Naive thymus-derived CD4-positive, alpha-beta T cell (primary cell): ENCODE data around the gene XYLT1. TPM values are rescaled to one million over a fixed set of nuclear protein-coding genes. Genes with fewer than 3 reads are reported as not detected.

ENCODE experiments used
- ATAC-seq: fragments of 150-1000 bp; cut with Tn5 transposase; 2 replicates; pipeline ENCODE4 v1.10.0; 2021; ENCODE audit warnings: mild to moderate bottlenecking, moderate library complexity
- CTCF ChIA-PET: fragments of 350-600 bp; sonication (Branson Sonifier 250); formaldehyde crosslinking; loops from one replicate; lab custom pipeline; 2021; ENCODE audit warnings: antibody characterized with exemption; lab: Charles Lee
- POLR2A ChIA-PET: fragments of 350-600 bp; sonication (Branson Sonifier 250); formaldehyde crosslinking; loops from one replicate; lab custom pipeline; 2021; ENCODE audit warnings: antibody characterized with exemption, inconsistent platforms; lab: Charles Lee
- DNase-seq, 9 donors: peaks; one replicate each; pipeline versions ENCODE4 v3.0.0 to v3.0.0-alpha.2; 2020 to 2022; ENCODE audit warnings: mixed read lengths in 1 of 9
- H3K27ac ChIP-seq: one replicate; pipeline ENCODE4 v1.7.0; 2013; ENCODE audit warnings: mild to moderate bottlenecking, low read depth, low read length, moderate library complexity
- H3K27me3 ChIP-seq, 2 donors: one replicate each; pipeline ENCODE4 v1.7.0; 2013; ENCODE audit warnings: low read length in 2 of 2, mild to moderate bottlenecking in 2 of 2, moderate library complexity in 2 of 2; ENCODE audit not compliant: control insufficient read depth in 2 of 2, insufficient read depth in 2 of 2
- H3K36me3 ChIP-seq, 3 experiments: 1 replicate in 2 of 3; 2 replicates in 1 of 3; pipeline ENCODE4 v1.7.0; 2013; ENCODE audit warnings: low read length in 3 of 3, mild to moderate bottlenecking in 3 of 3, moderate library complexity in 1 of 3; ENCODE audit not compliant: insufficient read depth in 3 of 3, control insufficient read depth in 2 of 3
- H3K4me1 ChIP-seq, 2 donors: one replicate each; pipeline ENCODE4 v1.7.0; 2013; ENCODE audit warnings: low read length in 2 of 2, mild to moderate bottlenecking in 2 of 2, moderate library complexity in 1 of 2; ENCODE audit not compliant: control insufficient read depth in 2 of 2, insufficient read depth in 2 of 2
- H3K4me3 ChIP-seq: 2 replicates; pipeline ENCODE4 v1.7.0; 2013; ENCODE audit warnings: mild to moderate bottlenecking, low read length
- H3K9me3 ChIP-seq, 3 experiments: 1 replicate in 2 of 3; 2 replicates in 1 of 3; pipeline ENCODE4 v1.7.0; 2013; ENCODE audit warnings: low read length in 3 of 3; ENCODE audit not compliant: control insufficient read depth in 2 of 3
- H3K27ac Mint-ChIP-seq, 9 donors: one replicate each; pipeline ENCODE4 v1.8.0; 2020 to 2022; ENCODE audit warnings: mixed read lengths in 9 of 9, mild to moderate bottlenecking in 8 of 9, moderate library complexity in 5 of 9, inconsistent platforms in 2 of 9
- H3K27me3 Mint-ChIP-seq, 5 donors: one replicate each; pipeline ENCODE4 v1.8.0; 2021 to 2022; ENCODE audit warnings: mixed read lengths in 5 of 5, mild to moderate bottlenecking in 1 of 5
- H3K36me3 Mint-ChIP-seq, 5 donors: one replicate each; pipeline ENCODE4 v1.8.0; 2020 to 2022; ENCODE audit warnings: mixed read lengths in 5 of 5, mild to moderate bottlenecking in 3 of 5, inconsistent platforms in 1 of 5
- H3K4me1 Mint-ChIP-seq, 7 donors: one replicate each; pipeline ENCODE4 v1.8.0; 2020 to 2022; ENCODE audit warnings: mixed read lengths in 7 of 7, mild to moderate bottlenecking in 3 of 7, inconsistent platforms in 1 of 7
- H3K4me3 Mint-ChIP-seq, 10 donors: one replicate each; pipeline ENCODE4 v1.8.0; 2020 to 2022; ENCODE audit warnings: mild to moderate bottlenecking in 10 of 10, mixed read lengths in 10 of 10, moderate library complexity in 6 of 10, inconsistent platforms in 2 of 10
- H3K9me3 Mint-ChIP-seq, 11 donors: one replicate each; pipeline ENCODE4 v1.8.0; 2020 to 2022; ENCODE audit warnings: mixed read lengths in 11 of 11, mild to moderate bottlenecking in 4 of 11, inconsistent platforms in 1 of 11, moderate library complexity in 1 of 11
- intact Hi-C, 2 donors: fragments of 100-400 bp; cut with micrococcal nuclease; formaldehyde crosslinking; loops; one replicate each; pipeline ENCODE4 v1.15.1; 2023
- polyA plus RNA-seq, 2 donors: library from polyadenylated mRNA; unstranded; fragments of 300-500 nt; fragmentation: Illumina TruSeq; gene quantifications; one replicate each; pipeline ENCODE4 v1.2.3, GENCODE V29; 2021
- total RNA-seq, 6 experiments: library from RNA in 5 of 6; stranded (reverse) in 5 of 6; gene quantifications; 1 replicate in 5 of 6; 2 replicates in 1 of 6; pipeline ENCODE4 v1.2.3 and lab custom pipeline; 2021 to 2026

The XYLT1 gene
- total and polyA plus RNA-seq, 7 experiments from 2014 or later: 1.9 to 50.4 (median 37.9) TPM

DNA sequence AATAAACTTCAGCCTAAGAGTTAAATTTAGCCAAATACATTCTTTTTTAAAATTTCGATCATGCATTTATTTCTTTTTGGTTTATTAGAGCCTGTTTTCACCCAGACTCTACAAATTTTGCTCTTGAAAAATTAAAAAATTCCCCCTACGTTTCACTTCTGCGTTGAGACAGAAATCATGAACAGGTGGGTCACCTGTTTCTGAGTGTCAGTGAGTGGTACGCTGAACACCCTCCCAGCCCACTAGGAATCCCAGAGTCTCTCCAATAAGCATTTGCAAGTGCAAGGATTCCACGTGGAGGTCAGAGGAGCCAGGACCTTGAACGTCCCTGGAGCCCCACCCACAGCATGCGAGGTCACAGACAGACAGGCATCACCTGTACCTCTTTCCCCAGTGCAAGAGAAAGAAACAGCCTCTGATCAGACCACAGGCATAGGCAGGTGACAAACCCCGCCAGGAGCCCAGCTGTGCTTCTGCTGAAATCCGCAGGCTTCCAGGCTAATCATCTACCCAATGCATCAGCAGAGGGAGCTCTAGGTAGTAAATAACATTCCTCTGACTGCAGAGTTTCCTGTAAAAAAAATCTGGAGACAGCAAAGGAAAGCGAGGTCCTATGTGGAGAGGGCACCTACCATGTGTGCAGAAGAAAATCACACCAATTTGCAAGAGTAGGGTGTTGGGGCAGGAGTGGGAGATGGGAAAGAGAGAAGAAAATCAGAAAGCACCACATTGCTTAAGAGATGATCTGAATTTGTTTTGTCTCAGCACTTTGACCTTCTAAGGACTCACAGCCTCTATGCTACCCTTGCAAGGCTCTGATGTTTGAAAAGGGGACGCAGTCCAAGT, 5.9 kb upstream of the XYLT1 start:
- H3K36me3 Mint-ChIP-seq: no peaks in the 10 kb centered on the region
- peaks cover 0 to 40% (median 7%) of the 10 kb centered on the region in 5 donors for H3K27me3 Mint-ChIP-seq
- H3K9me3 Mint-ChIP-seq: peaks cover 0 to 7% (median 0%) of the 10 kb centered on the region in 11 donors
- peak overlapping the region in 1 of 10 donors; percentile 7 for H3K4me3 Mint-ChIP-seq
- Histone ChIP-seq H3K36me3 (no peaks in the 10 kb centered on the region), H3K4me1 (peaks cover 10 to 13% of the 10 kb centered on the region in 2 donors), H3K27me3 (no peaks in the 10 kb centered on the region), H3K27ac (no peak overlapping the region), H3K9me3 (no peaks in the 10 kb centered on the region), H3K4me3 (no peak overlapping the region)
- CTCF ChIA-PET: interaction anchor here (0.9 to 1.1 kb wide), 2 partner anchors 13 to 19 kb away, joined by 3 read pairs; no protein-coding TSS in a partner anchor
- H3K4me1 Mint-ChIP-seq: peaks cover 21 to 33% (median 28%) of the 10 kb centered on the region in 7 donors
- intact Hi-C loops: loop anchor here (1.0 to 5.0 kb wide), 3 partner anchors 56 to 103 kb away; no protein-coding TSS in a partner anchor
- POLR2A ChIA-PET: no interaction called here
- peak overlapping the region in 4 of 9 donors; percentile 10 to 50 (median 30) for H3K27ac Mint-ChIP-seq
- DNase-seq: peak in 6 of 9 donors; percentile 36 to 56 (median 48)
- ATAC-seq: peak; percentile 80

DNA sequence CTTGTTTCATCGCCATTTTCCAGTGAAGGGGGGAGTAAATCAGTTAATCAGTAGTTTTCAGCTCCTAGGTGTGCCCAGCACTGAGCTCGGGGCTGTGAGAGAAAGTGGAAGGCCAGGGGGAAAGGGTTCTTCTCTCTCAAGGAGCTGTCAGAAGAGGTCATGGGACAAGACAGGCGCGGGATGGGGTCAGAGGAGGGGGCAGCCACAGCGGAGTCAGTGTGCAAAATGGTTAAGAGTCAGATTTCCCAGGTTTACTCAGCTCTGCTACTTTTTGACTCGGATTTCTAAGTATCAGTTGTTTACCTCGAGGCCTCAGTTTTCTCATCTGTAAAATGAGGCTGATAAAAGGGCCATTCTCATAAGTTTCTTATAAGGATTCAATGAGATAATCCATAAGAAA, 4.3 kb upstream of the XYLT1 start:
- H3K4me3 ChIP-seq: no peak overlapping the region
- no peak for ATAC-seq
- Mint-ChIP-seq H3K27me3 (peaks cover 0 to 30% (median 0%) of the 10 kb centered on the region in 5 donors), H3K9me3 (peaks cover 0 to 1% (median 0%) of the 10 kb centered on the region in 11 donors), H3K4me1 (peaks cover 20 to 37% (median 28%) of the 10 kb centered on the region in 7 donors), H3K36me3 (no peaks in the 10 kb centered on the region), H3K4me3 (no peak overlapping the region), H3K27ac (peak overlapping the region in 3 of 9 donors; percentile 15 to 60 (median 25))
- H3K27me3 ChIP-seq: no peaks in the 10 kb centered on the region
- ChIA-PET CTCF (interaction anchor here (0.6 to 1.2 kb wide), 5 partner anchors 14 to 1387 kb away, joined by 3 to 5 read pairs (median 3); no protein-coding TSS in a partner anchor), POLR2A (interaction anchor here (0.6 to 1.1 kb wide), 5 partner anchors 12 to 642 kb away, joined by 3 read pairs; no protein-coding TSS in a partner anchor)
- H3K36me3 ChIP-seq: no peaks in the 10 kb centered on the region
- H3K4me1 ChIP-seq: peaks cover 13% of the 10 kb centered on the region in 2 donors
- no peaks in the 10 kb centered on the region for H3K9me3 ChIP-seq
- H3K27ac ChIP-seq: no peak overlapping the region
- DNase-seq: no peak
- intact Hi-C loops: loop anchor here in 1 of 2 donors (5.0 kb wide), 1 partner anchor 57 kb away; no protein-coding TSS in a partner anchor

DNA sequence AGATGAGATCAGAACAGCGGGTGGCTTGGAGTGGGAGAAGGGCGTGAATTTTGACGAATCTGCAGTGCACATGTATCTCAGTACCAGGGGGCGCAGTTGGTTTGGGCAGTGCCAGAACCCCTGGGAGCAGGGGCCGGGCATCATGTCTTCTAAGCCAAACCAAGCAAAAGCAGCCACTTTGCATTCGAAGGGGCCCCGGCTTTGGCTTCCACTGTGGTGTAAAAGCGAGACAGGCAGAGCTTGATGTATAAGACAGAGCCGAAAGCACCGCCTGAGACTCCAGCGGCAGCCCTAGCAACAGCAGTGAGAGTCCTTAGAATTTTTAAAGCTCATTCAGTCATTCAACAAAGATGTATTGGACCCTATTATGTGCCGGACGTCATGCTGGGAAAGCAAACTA, 3.8 kb upstream of the XYLT1 start:
- intact Hi-C loops: loop anchor here (5.0 kb wide), 2 partner anchors 57 to 262 kb away; no protein-coding TSS in a partner anchor
- peaks cover 23 to 39% (median 28%) of the 10 kb centered on the region in 7 donors for H3K4me1 Mint-ChIP-seq
- peaks cover 0 to 27% (median 0%) of the 10 kb centered on the region in 5 donors for H3K27me3 Mint-ChIP-seq
- ChIA-PET CTCF (interaction anchor here (0.6 to 1.2 kb wide), 5 partner anchors 14 to 1386 kb away, joined by 3 to 5 read pairs (median 3); no protein-coding TSS in a partner anchor), POLR2A (interaction anchor here (0.7 to 1.1 kb wide), 4 partner anchors 11 to 105 kb away, joined by 3 read pairs; no protein-coding TSS in a partner anchor)
- Histone ChIP-seq H3K4me3 (no peak overlapping the region), H3K27me3 (no peaks in the 10 kb centered on the region), H3K27ac (no peak overlapping the region), H3K36me3 (no peaks in the 10 kb centered on the region), H3K4me1 (peaks cover 13% of the 10 kb centered on the region in 2 donors), H3K9me3 (no peaks in the 10 kb centered on the region)
- peak overlapping the region in 6 of 9 donors; percentile 15 to 91 (median 56) for H3K27ac Mint-ChIP-seq
- H3K4me3 Mint-ChIP-seq: peak overlapping the region; percentile 16 to 72 (median 56)
- ATAC-seq (peak; percentile 9), DNase-seq (peak in 3 of 9 donors; percentile 22 to 28 (median 22))
- H3K9me3 Mint-ChIP-seq: peaks cover 0 to 4% (median 0%) of the 10 kb centered on the region in 11 donors
- H3K36me3 Mint-ChIP-seq: no peaks in the 10 kb centered on the region

DNA sequence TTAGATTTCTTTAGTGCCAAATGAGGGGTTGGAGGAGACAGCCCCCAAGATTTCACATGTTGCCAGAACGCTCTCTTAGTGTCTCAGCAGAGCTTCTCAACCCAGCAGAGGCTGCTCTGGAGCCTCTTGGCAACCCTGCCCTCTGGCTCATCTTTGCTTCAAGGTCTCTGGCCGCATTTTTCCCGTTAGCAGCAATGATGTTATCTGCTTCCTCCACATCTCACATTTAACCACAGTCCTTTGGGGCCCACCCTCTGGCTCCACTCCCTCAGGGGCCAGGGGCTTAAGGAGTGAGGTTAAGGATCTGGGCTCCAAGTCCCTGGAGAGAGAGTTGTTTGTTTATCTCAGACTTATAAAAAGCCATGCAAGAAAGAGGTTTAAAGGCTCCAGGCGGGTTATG, 3.3 kb upstream of the XYLT1 start:
- peaks cover 28 to 45% (median 34%) of the 10 kb centered on the region in 7 donors for H3K4me1 Mint-ChIP-seq
- Histone ChIP-seq H3K27ac (no peak overlapping the region), H3K4me3 (no peak overlapping the region), H3K4me1 (peaks cover 18 to 19% of the 10 kb centered on the region in 2 donors), H3K27me3 (no peaks in the 10 kb centered on the region), H3K9me3 (no peaks in the 10 kb centered on the region), H3K36me3 (no peaks in the 10 kb centered on the region)
- ChIA-PET POLR2A (interaction anchor here (1.1 kb wide), 1 partner anchor 11 kb away, joined by 3 read pairs; no protein-coding TSS in a partner anchor), CTCF (interaction anchor here (1.2 kb wide), 1 partner anchor 280 kb away, joined by 3 read pairs; no protein-coding TSS in a partner anchor)
- peak overlapping the region; percentile 16 to 72 (median 56) for H3K4me3 Mint-ChIP-seq
- H3K27me3 Mint-ChIP-seq: peaks cover 0 to 27% (median 0%) of the 10 kb centered on the region in 5 donors
- peak overlapping the region in 8 of 9 donors; percentile 2 to 91 (median 39) for H3K27ac Mint-ChIP-seq
- DNase-seq (peak in 2 of 9 donors; percentile 10 to 11), ATAC-seq (no peak)
- intact Hi-C loops: loop anchor here (5.0 kb wide), 2 partner anchors 57 to 262 kb away; no protein-coding TSS in a partner anchor
- H3K9me3 Mint-ChIP-seq: peaks cover 0 to 3% (median 0%) of the 10 kb centered on the region in 11 donors
- H3K36me3 Mint-ChIP-seq: peaks cover 0 to 3% (median 0%) of the 10 kb centered on the region in 5 donors

DNA sequence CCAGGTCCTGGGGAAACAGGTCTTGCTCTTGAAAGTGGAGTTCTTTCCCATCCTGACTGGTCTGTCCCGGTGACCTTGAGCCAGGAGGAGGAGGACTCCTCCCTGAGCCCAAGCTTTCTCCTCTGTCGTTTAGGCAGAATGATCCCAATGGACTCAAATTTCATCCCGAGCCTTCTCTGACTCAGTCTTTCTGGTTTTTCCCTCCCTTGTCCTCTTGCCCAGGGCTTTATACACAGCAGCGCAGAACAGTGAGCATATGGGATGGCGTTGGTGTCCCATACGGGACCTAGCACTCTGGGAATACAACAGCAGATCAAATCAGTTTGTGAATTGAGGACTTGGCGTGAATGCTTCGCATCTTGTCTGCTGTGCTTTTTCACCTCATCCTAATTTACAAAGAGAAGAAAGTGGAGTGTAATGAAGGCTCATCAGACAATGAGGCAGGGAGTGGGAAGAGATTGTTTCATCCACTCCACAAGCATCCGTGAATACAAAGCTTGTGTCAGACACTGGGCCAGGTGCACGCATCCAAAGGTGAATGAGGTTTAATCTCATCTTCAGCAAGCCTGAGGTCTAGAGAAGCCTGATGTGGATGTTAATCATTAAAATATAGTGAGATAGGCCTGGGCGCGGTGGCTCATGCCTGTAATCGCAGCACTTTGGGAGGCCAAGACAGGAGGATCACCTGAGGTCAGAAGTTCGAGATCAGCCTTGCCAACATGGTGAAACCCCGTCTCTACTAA, 1.1 kb upstream of the XYLT1 start:
- Mint-ChIP-seq H3K27me3 (peaks cover 0 to 15% (median 0%) of the 10 kb centered on the region in 5 donors), H3K4me1 (peaks cover 48 to 63% (median 53%) of the 10 kb centered on the region in 7 donors), H3K27ac (peak overlapping the region; percentile 59 to 90 (median 85)), H3K36me3 (peaks cover 0 to 19% (median 0%) of the 10 kb centered on the region in 5 donors), H3K4me3 (peak overlapping the region; percentile 41 to 96 (median 75)), H3K9me3 (peaks cover 0 to 3% (median 0%) of the 10 kb centered on the region in 11 donors)
- Histone ChIP-seq H3K36me3 (no peaks in the 10 kb centered on the region), H3K4me3 (no peak overlapping the region), H3K27me3 (no peaks in the 10 kb centered on the region), H3K4me1 (peaks cover 33 to 36% of the 10 kb centered on the region in 2 donors), H3K9me3 (no peaks in the 10 kb centered on the region), H3K27ac (no peak overlapping the region)
- intact Hi-C loops: loop anchor here (1.0 to 5.0 kb wide), 6 partner anchors 19 to 459 kb away; no protein-coding TSS in a partner anchor
- DNase-seq (no peak), ATAC-seq (no peak)
- ChIA-PET CTCF (interaction anchor here (0.6 kb wide), 1 partner anchor 196 kb away, joined by 3 read pairs; no protein-coding TSS in a partner anchor), POLR2A (no interaction called here)
